Left lung (tissue), 10 donors: ENCODE measurements around the gene SLC6A18. TPM values are rescaled to one million over a fixed set of nuclear protein-coding genes. Genes with fewer than 3 reads are reported as not detected.
A peak's percentile ranks its signal among the peaks of the same experiment; 100 is the strongest.

ENCODE experiments used
- ATAC-seq: fragments of 200-7000 bp; cut with Tn5 transposase; one replicate; pipeline ENCODE4 v1.9.1; 2020; ENCODE audit warnings: moderate library complexity
- DNase-seq, 4 donors: peaks; one replicate each; pipeline ENCODE4 v3.0.0-alpha.2; 2013 to 2020
- H3K27ac ChIP-seq, 2 donors: fragments of 200-600 bp; sonication (generic) in 1 of 2; one replicate each; pipeline versions ENCODE4 v1.5.0 to v1.8.0; 2020 to 2021
- H3K27me3 ChIP-seq, 2 donors: fragments of 200-600 bp; sonication (generic) in 1 of 2; one replicate each; pipeline versions ENCODE4 v1.5.0 to v1.8.0; 2020 to 2021
- H3K36me3 ChIP-seq, 2 donors: fragments of 200-600 bp; sonication (generic) in 1 of 2; one replicate each; pipeline versions ENCODE4 v1.5.0 to v1.8.0; 2020 to 2021
- H3K4me1 ChIP-seq, 2 donors: fragments of 200-600 bp; one replicate each; pipeline ENCODE4 v1.8.0; 2021
- H3K4me3 ChIP-seq, 2 donors: fragments of 200-600 bp; sonication (generic) in 1 of 2; one replicate each; pipeline versions ENCODE4 v1.5.0 to v1.8.0; 2020 to 2021; ENCODE audit warnings: mild to moderate bottlenecking in 1 of 2
- H3K9me3 ChIP-seq, 2 donors: fragments of 200-600 bp; sonication (generic) in 1 of 2; one replicate each; pipeline versions ENCODE4 v1.5.0 to v1.8.0; 2020 to 2021
- CTCF ChIP-seq, 2 donors: fragments of 200-600 bp; sonication (generic) in 1 of 2; IDR thresholded peaks; one replicate each; pipeline versions ENCODE4 v1.5.0 to v1.8.0; 2021; ENCODE audit warnings: antibody characterized with exemption in 2 of 2
- intact Hi-C, 2 donors: fragments of 100-400 bp; cut with DNase I; formaldehyde crosslinking; loops; one replicate each; pipeline versions ENCODE4 v1.11.2 to v1.14.2; 2022
- polyA plus RNA-seq, 6 donors: library from polyadenylated mRNA; unstranded; fragments of 120-200 nt; gene quantifications; one replicate each; pipeline ENCODE4 v1.2.1, GENCODE V29; 2013; ENCODE audit not compliant: insufficient read length in 6 of 6
- total RNA-seq, 2 donors: library from RNA; stranded (reverse); fragmentation: NEBNext Ultra II Directional; extraction: Animal tissue kit (Norgen Biotek cat#: 25700); gene quantifications; one replicate each; pipeline ENCODE4 v1.2.1, GENCODE V29; 2021
- donor health status: DM: no; HTN: yes; CAD: no.
- donor health status: DM: no; HTN: no; CAD: no.

The SLC6A18 gene
- total and polyA plus RNA-seq, 8 donors, result 0.18 TPM; not detected in 7

GRCh38 chr5:1292139-1292538 lies 67.0 kb downstream of the SLC6A18 start:
- no peaks in the 10 kb centered on the region for H3K36me3 ChIP-seq
- ATAC-seq, result no peak
- H3K4me1 ChIP-seq, result peaks cover 0 to 13% of the 10 kb centered on the region in 2 donors
- peaks cover 0 to 8% of the 10 kb centered on the region in 2 donors for H3K9me3 ChIP-seq
- peaks cover 28 to 56% of the 10 kb centered on the region in 2 donors for H3K27me3 ChIP-seq
- TF ChIP-seq CTCF (IDR thresholded peaks at IDR 0.05), result no peak
- intact Hi-C loops, result no loop called here
- no peak for DNase-seq
- H3K27ac ChIP-seq, result no peak overlapping the region
- H3K4me3 ChIP-seq, result no peak overlapping the region

- Histone ChIP-seq H3K27ac (no peak overlapping the region), H3K27me3 (peaks cover 28 to 56% of the 10 kb centered on the region in 2 donors), H3K4me3 (no peak overlapping the region), H3K9me3 (peaks cover 0 to 7% of the 10 kb centered on the region in 2 donors), H3K36me3 (no peaks in the 10 kb centered on the region), H3K4me1 (peaks cover 0 to 13% of the 10 kb centered on the region in 2 donors)
- DNase-seq (peak in 1 of 4 donors; percentile 68), ATAC-seq (no peak)
- no peak for TF ChIP-seq CTCF (IDR thresholded peaks at IDR 0.05)
- intact Hi-C loops, result no loop called here
Measured at GRCh38 chr5:1292846-1293415, 67.8 kb downstream of the SLC6A18 start.

- no peaks in the 10 kb centered on the region for H3K36me3 ChIP-seq
- no peak for ATAC-seq
- peaks cover 0 to 13% of the 10 kb centered on the region in 2 donors for H3K4me1 ChIP-seq
- no peak overlapping the region for H3K27ac ChIP-seq
- H3K9me3 ChIP-seq, result peaks cover 0 to 2% of the 10 kb centered on the region in 2 donors
- TF ChIP-seq CTCF (IDR thresholded peaks at IDR 0.05), result no peak
- DNase-seq, result peak in 1 of 4 donors; percentile 69
- H3K27me3 ChIP-seq, result peaks cover 28 to 56% of the 10 kb centered on the region in 2 donors
- intact Hi-C loops, result no loop called here
- no peak overlapping the region for H3K4me3 ChIP-seq
Measured at GRCh38 chr5:1293416-1294205, 68.4 kb downstream of the SLC6A18 start.

- intact Hi-C loops, result no loop called here
- DNase-seq (peak in 1 of 4 donors; percentile 78), ATAC-seq (no peak)
- Histone ChIP-seq H3K9me3 (no peaks in the 10 kb centered on the region), H3K36me3 (no peaks in the 10 kb centered on the region), H3K27ac (no peak overlapping the region), H3K4me1 (peaks cover 0 to 13% of the 10 kb centered on the region in 2 donors), H3K27me3 (peaks cover 28 to 59% of the 10 kb centered on the region in 2 donors), H3K4me3 (no peak overlapping the region)
- no peak for TF ChIP-seq CTCF (IDR thresholded peaks at IDR 0.05)
Measured at GRCh38 chr5:1294206-1294834, 69.1 kb downstream of the SLC6A18 start.
